CD4-positive, alpha-beta T cell treated with Interleukin-6 for 4 hours (primary cell): Measurements from ENCODE around the gene S100A7A.
"Not testable (repeated sequence)": the region's sequence is repeated elsewhere in the genome, so short reads cannot be mapped to it uniquely, and the experiment has no call there.

Experiments
- DNase-seq: peaks from one replicate; pipeline ENCODE4 v3.0.0-alpha.2; 2020; ENCODE audit warnings: mixed read lengths

The S100A7A gene

DNA sequence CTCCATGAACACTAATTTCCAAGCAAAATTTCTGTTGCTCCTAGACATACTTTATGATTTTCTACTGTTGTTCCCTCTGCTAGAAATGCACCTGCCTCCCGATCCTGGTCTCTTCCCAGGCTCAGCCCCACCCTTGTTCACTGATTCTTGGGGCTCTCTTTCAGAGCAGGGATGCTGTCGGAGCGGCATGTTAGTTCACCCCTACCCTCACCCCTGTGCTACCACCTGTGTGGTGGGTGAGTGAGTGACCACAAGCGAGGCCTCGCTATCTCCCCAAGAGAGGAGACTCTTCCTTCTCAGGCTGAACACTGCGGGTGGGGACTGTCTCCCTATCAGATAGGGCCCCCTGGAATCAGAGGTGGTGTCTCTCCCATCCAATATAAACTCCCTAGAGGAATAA is 20.5 kb upstream of the S100A7A start:
- DNase-seq: no peak

DNA sequence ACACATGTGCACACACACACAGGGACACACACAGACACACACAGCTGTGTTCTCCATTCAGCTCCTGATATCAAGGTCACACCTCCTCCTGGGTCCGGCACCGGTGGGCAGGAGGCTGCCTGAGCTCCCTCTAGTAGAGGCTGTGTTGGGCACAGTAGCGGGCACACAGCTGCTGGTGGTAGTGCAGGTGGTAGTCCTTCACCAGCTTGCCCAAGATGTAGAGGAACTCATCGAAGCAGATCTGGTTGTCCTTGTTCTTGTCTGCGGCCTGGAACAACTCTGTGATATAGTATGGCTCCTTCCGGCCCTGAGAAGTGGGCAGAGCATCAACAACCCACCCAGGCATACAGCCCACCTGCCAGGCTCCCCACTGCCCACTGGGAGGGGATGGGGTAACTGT is 19.9 kb upstream of the S100A7A start:
- DNase-seq: no peak

DNA sequence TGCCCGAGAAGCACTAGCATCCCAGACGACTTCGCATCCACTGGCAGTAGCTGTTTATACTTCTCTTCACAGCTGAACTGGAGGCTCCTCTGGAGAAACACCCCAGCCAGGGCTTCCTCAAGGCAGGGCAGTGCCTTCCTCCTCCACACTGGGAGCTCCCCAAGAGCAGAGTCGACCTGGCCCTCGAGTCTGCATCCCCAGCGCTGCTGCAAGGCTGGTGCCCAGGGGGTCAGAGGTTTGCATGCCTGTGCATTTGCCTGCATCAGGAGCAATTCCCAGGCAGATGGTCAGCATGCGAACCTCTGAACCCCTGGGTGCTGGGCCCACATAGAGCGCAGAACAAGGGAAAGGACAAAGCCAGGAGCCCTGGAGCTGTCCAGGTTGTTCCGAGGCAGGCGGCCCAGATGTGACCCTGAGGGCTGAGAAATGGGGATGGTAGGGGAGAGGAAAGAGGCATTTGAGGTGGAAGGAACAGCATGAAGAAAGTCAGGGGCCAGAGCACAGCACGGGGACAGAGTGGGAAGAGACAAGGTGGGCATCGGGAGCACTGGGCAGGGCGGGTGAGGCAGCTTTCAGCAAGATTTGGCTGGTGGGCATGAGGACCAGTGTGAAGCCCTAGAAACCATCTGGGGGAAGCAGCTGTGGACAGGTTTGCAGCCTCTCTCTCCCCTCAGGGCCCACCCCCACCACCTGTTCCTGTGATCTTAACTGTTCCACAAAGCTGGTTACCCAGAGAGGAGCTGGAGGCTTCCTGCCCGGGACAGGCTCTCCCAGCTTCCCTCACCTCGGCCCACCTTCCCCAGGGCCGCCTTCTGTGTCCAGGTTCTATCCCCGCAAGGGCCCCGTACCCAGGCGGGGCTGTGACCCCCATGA is 19.0 kb upstream of the S100A7A start:
- DNase-seq: no peak

DNA sequence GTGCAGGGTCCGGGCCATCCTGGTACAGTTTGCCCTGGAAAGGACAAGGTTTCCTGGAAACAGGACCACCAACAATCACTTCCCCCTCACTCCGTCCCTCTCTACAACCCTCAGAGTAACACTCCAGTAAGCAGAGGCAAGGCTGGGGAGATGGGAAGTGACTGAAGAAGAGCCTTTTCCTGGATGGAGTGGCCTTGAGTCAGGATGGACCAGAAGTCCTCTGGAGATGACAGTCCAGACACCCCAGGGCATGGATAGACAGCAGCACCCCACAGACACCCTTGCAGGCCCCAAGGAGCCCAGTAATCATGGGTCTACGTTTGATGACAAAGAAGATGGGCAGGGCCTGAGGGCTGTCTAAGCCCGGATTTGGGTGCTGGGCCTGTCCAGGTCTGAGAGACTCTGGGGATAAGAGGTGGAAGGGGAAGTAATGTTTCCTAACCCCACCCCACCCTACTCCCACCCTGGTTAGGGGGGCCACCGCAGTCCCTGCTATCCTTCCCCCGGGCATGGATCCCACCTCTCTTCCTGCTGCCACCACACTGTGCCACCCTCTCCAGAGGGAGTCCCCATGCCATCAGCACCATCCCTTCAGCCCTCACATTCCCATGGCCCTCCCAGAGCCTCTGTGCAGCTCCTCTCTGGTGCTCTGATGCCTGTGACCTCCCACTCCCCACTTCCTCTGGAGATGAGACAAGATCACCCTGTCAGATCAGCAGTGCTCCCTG is 18.2 kb upstream of the S100A7A start:
- no peak for DNase-seq

DNA sequence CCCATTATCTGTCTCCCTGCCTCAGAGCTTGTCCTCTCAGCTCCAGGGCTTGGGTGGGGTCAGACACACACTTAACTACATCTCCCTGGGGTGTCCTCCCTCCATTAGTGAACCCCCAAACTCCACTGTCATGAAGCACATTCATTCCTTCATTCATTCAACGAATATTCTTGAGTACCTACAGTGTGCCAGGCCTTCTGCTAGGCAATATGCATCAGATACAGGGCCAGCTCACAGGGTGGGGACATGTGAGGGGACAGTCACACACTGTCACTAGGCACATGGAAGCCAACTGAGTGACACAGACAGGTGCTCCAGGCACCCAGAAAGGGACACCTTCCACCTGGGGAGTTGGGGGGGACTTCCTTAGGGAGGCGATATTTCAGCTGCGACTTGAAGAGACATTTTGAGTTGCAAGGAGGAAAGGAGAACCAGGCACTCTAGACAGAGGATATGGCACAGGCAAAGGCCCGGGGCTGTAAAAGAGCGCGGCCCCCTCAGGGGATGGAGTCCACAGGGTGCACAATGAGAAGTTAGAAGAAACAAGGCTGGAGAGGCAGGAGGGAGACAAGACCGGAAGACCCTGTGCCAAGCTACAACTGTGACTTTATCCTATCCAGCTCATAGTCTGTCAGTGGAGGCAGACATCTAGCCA is 16.8 kb upstream of the S100A7A start:
- DNase-seq: no peak

DNA sequence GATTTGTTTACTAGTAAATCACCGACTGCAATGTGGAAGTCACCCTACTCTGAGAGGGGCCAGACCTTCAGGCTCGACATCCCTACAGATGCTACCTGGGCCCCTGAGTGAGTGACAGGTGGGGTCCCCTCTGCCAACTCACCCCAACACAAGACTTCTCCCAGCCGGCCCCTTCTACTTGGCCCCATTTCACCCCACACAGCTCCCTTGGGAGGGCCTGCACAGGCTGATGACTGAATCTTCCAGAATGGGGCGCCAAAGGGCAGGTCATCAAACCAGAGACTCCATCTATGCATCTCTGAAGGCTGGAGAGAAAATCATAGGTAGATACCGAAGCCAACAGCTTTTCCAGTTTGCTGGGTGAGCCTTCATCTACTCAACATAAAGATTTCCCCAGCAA is 16.1 kb upstream of the S100A7A start:
- no peak for DNase-seq

DNA sequence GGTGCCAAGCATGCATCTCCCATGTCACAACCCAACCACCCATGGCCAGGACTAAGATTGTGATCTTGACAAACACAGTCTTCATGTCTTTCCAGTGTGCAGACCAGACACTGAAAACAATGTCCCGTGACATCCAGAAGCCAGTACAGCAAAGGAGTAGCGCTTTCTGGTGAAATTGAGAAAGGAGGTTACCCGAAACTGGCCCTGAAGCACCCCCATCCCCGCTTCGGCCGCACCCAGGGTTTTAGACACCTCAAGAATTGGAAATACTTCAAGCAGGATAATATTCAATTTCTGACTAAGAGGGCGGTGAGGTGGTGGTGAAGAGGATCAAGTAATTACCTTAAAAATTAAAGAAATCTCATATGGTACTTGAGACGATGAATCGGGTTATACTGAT is 14.9 kb upstream of the S100A7A start:
- DNase-seq: no peak

DNA sequence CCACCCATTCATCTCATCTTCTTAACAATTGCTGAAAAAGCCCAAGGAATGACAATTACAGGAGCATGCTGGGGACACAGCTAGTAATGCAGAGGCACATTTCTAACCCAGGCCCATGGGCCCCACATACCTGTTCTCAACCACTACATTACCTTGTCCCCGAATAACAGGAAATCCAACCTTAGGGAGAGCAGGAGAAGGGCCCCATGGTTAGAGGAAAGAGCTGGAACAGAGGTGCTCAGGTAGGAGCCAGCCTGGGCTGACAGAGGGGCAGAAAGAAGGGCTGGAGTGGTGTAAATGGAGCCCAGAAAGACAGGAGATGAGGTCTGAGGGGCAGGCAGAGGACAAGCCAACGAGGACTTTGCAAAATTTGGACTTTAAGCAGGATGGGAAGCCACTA is 14.1 kb upstream of the S100A7A start:
- no peak for DNase-seq

DNA sequence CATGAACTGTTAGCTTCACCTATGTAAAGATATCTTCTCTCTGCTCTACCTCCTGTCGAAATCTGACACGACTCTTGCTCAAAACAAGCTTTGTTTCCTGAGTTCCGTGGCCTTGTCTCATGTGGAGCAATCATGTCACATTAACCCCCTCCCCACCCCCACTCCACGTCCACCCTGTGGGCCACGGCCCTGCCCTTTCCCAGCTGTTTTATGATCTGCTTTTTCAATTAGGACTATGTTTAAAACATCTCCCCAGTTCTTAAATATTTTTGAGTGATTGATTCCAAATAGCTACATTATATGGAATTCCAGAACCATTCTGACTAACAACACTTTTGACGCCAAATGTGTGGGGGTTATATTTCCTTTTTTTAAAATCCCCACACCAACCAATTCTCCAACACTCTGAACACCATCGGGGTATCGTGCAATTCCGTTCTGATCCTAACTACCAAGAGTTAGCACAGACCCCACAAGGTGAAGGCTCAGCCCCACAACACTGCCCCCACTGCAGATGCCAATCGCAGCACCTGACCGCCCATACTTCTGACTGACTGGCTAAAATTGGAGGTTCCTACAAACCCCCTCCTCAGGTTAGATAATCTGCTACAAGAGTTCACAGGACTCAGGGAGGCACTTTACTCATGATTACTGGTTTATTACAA is 12.8 kb upstream of the S100A7A start:
- no peak for DNase-seq

DNA sequence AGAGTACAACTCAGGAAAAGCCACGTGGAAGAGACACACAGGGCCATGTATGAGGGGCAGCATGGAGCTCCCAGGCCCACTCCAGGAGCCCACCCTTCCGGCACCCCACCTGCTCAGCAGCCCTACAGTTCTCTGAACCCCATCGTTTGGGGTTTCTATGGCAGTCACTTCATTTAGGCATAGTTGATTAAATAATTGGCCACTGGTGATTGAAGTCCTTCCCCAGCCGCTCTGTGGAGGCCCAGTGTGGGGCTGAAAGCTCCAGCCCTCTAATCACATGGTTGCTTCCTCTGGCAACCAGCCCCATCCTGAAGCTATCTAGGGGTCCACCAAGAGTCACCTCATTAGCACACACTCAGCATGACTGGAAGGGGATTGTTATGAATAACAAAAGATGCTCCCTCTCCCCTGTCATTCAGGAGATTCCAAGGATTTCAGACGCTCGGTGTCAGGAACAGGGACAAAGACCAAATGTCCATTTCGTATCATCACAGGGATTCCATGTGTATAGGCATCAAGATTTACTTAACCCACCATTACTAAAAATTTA is 12.2 kb upstream of the S100A7A start:
- DNase-seq: no peak

DNA sequence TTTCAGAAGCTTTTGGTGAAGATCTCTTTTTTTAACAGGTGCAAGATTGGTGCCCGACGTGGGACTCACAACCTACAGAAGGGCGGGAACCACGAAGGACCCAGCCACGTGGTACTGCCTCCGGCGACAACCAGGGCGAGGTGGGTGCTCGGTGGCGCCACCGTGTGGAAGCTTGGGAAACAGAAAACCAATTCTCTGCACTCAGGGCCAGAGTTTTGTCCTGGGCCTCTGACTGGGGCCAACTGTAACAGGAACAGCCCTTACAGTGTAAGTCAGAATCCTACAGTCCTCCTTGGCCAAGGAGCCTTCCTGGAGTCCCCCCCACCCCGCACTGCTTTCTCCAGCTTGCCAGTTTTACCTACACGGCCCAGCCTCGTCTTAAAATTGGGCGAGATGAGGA is 11.6 kb upstream of the S100A7A start:
- DNase-seq: peak; percentile 56

DNA sequence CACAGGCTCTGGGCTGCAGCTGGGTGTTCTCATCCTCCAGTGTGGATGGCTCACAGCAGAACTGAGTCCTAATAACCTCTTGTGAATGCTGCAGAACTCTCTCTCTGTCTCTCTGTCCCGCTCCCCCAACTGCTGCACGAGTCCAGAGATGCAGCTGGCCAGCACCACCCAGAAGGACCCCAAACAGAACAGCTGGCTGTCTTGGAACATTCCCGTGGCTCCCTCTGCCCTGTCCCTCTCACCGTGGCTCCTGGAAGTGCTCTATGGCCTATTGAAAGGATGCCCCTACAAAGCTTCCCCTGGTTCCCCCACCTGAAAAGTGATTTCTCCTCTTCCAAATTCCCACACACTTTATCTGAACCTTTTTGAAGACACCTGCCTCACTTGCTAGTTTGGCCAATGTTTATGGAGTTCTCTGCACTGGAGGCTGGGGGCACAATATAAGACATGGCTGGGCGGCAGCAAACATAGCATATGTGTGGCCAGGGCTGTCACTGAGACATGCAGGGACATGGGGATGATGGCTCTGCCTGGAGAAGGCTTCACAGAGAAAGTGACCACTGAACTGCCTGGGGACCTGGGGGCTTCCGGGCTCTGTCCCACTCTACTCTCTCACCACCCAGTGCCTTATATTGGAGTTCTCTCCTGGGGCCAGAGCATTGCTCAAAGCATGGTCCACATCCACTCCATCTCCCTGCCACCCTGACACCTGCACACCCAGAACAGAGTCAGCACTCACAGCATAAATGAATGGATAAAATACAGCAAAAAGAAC is 10.3 kb upstream of the S100A7A start:
- not testable (repeated sequence) for DNase-seq

DNA sequence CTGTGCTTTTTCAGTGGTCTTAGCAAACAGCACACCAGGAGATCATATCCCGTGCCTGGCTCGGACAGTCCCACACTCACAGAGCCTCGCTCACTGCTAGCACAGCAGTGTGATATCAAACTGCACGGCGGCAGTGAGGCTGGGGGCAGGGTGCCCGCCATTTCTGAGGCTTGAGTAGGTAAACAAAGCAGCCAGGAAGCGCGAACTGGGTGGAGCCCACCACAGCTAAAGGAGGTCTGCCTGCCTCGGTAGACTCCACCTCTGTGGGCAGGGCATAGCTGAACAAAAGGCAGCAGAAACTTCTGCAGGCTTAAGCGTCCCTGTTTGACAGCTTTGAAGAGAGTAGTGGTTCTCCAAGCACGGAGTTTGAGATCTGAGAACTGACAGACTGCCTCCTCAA is 9.0 kb upstream of the S100A7A start:
- DNase-seq: not testable (repeated sequence)

DNA sequence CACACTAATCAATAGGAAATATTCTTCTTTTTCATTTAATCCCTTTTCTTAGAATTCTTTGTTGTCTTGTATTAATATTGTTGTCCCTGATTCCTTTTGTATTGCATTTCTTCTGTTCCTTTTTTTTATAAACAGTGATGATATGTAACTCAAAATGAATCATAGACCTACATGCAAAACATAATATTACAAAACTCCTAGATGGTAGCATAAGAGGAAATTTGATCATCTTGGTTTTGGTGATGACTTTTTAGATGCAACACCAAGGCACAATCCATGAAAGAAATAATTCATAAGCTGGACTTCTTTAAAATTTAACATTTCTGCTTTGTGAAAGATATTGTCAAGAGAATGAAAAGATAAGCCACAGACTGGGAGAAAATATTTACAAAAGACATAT is 2.4 kb upstream of the S100A7A start:
- DNase-seq: not testable (repeated sequence)

DNA sequence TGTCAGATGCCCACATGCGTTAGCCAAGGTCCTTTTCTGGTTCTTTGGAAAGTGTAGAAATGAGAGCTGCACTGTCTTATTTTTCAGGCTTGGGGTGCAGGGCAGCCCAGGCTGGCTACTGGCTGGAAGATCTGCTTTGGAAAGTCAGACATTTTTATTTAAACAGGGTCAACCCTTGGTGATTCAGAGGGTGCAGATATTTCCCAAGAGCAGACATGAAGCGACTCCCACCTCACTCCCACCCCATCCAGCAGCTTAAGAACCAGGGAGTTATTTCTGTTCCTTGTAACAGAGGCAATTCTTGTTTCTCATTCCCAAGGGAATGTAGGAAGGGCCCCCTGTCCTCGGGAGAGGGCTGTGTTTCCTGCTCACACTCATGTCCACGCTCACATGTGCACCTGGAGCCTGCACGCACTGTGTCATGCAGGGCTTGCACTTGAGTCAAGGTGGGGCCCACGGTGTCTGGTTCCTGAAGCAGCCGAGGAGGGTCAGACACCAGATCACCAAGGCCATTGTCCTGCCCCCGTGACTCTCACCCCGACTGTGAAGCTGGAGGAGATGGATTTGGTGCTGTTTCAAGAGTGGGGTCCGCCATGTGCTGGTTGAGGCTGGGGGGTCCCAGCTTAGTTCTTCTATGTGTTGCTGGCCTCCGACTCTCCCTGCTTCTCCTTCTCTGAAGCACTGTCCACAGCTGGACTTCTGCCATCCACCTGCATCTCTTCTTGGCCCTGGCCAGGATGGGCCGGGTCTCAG is 992 bp downstream of the S100A7A start:
- DNase-seq: no peak

DNA sequence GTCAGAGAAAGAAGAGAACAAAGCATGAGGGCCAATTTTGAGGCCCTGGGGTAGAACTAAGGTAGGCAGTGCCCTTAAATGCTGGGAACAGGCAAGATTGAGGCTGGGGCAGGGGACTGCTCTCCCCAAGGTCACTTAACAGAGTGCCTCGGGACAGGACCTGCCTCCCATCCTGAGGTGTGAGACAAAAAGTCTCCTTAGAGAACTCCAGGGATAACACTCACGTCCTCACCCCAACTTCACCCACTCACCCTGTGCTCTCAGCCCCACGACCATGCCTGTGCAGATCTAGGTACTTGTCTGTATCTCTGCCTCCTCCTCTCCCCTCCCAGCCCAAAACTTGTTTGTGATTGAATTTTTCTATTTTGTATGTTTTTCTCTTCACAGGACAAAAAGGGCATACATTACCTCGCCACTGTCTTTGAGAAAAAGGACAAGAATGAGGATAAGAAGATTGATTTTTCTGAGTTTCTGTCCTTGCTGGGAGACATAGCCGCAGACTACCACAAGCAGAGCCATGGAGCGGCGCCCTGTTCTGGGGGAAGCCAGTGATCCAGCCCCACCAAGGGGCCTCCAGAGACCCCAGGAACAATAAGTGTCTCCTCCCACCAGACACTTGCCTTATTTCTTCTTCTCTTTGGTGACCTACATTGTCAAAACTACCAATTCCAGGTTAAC is 2.6 kb downstream of the S100A7A start:
- DNase-seq: not testable (repeated sequence)

DNA sequence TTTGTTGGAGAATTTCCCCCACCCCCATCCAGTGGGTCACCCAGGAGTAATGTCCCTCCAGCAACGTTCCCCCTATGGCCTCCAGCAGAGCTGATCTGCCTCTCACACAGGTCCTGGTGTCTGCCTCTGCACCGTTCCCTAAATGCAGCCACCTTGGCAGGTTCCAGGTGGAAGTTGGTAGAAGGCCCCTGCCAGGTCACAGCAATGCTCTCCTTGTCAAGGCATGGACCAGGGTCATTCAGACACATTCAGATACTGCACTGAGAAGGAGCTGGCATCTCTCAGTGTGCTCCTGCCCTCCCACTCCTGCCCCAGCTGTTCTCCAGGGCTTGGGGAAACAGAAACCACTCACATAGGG is 3.1 kb downstream of the S100A7A start:
- DNase-seq: not testable (repeated sequence)

DNA sequence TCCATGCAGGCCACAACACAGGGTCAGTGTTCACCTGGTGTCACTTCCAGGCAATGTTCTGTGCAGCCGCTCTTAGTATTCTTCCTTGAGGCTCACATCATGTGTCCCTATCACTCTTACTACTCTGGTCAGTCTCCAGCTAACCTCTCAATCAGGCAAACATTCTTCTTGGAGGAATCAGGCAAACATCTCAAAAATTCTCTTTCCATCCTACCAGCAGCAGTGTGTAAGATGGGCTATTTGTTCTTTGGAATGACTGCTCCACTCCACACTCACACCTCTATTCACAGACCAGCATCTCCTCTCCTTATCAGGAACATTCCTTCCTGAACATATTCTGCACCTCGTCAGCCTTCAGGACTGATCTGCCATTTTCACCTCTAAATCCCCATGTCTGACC is 4.0 kb downstream of the S100A7A start:
- DNase-seq: no peak

DNA sequence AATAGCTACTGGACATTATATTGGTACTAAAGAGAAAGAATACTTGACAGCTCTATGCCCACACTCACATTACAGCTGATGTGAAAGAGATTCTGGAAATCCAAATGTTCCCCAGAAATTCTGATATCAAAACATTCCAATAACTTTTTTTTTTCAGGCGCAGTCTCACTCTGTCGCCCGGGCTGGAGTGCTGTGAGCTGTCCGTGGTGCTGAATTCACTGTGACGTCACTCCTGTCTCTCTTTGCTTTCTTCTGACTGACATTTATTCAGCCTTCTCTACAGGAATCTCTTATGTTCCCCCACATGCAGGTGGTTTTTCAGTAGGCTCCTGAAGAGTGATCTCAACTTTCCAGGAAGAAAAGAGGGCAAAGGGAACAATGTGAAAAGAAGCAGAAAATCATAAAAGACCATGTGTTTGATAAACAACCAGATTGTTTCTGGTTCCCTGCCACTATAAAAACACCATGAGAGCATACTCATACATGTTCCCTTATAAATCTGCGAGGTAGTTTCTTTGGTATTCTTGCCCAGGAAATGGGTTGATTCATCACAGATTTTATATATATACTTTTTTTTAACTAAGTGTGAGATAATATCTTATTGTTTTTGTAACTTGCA is 6.2 kb downstream of the S100A7A start:
- DNase-seq: peak; percentile 69

DNA sequence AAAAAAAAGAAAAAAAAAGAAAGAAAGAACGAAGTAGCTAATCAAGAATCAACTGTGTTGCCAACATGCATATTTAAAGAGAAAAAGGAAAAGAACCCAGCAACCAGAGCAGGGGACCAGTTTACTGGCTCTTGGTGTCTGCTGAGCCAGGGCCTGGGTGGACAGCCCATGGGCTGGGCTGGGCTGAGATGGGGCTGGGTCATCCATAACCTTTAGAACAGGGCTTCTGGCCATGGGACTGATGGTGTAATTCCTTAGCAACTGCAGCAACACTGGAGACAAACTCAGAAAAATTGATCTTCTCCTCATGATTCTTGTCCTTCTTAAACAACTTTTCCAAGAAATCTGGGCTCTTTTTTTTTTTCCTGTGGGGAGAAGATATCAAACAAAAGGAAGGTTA is 10.5 kb downstream of the S100A7A start:
- no peak for DNase-seq
